Measurements from ENCODE around the gene KRTAP1-3. TPM values are rescaled to one million over a fixed set of nuclear protein-coding genes. Genes with fewer than 3 reads are reported as not detected.
"Not testable (repeated sequence)": the region's sequence is repeated elsewhere in the genome, so short reads cannot be mapped to it uniquely, and the experiment has no call there.

The KRTAP1-3 gene
- total and polyA plus RNA-seq, 3 donors from 2014 or later: not detected

- DNase-seq: no peak
- intact Hi-C loops (cut with DNase I; ENCODE audit: low total_unique reads): no loop called here
- Histone ChIP-seq H3K4me3 (no peak overlapping the region), H3K4me1 (no peaks in the 10 kb centered on the region), H3K27ac (no peak overlapping the region), H3K36me3 (ENCODE audit: low read depth, missing control alignments) (no peaks in the 10 kb centered on the region), H3K27me3 (no peaks in the 10 kb centered on the region), H3K9me3 (no peaks in the 10 kb centered on the region)
- TF ChIP-seq CTCF (IDR thresholded peaks at IDR 0.05) (no peak), POLR2A (IDR thresholded peaks at IDR 0.05) (no peak)
- WGBS, 2 donors: 53 to 71% methylated on average over 2 of the region's 2 CpGs
Observed at GRCh38 chr17:41049110-41049509, 14.4 kb upstream of the KRTAP1-3 start.

- no peak overlapping the region for H3K4me3 ChIP-seq
- no peaks in the 10 kb centered on the region for H3K27me3 ChIP-seq
- no peaks in the 10 kb centered on the region for H3K9me3 ChIP-seq
- TF ChIP-seq CTCF (IDR thresholded peaks at IDR 0.05) (no peak), POLR2A (IDR thresholded peaks at IDR 0.05) (no peak)
- no peak for DNase-seq
- H3K4me1 ChIP-seq: no peaks in the 10 kb centered on the region
- intact Hi-C loops (cut with DNase I; ENCODE audit: low total_unique reads): no loop called here
- no peak overlapping the region for H3K27ac ChIP-seq
- no peaks in the 10 kb centered on the region for H3K36me3 ChIP-seq (ENCODE audit: low read depth, missing control alignments)
- WGBS, 2 donors: 60 to 66% methylated on average over 7 of the region's 7 CpGs
Observed at GRCh38 chr17:41048441-41048840, 13.8 kb upstream of the KRTAP1-3 start.

GRCh38 chr17:41046735-41047465, 12.2 kb upstream of the KRTAP1-3 start, which contains the start of gene KRTAP2-1:
TSS of gene KRTAP2-1 (minus strand) at chr17:41047316. CDS start at chr17:41047267, 49 bp downstream.
- H3K4me1 ChIP-seq; H3K27ac ChIP-seq; H3K36me3 ChIP-seq (ENCODE audit: low read depth, missing control alignments); H3K27me3 ChIP-seq; H3K4me3 ChIP-seq; H3K9me3 ChIP-seq; intact Hi-C loops (cut with DNase I; ENCODE audit: low total_unique reads); DNase-seq: not testable (repeated sequence)
- 41 to 63% methylated on average over 7 to 11 of the region's 33 CpGs for WGBS, 2 donors

GRCh38 chr17:41042953-41043352, 8.3 kb upstream of the KRTAP1-3 start:
- no peaks in the 10 kb centered on the region for H3K27me3 ChIP-seq
- intact Hi-C loops (cut with DNase I; ENCODE audit: low total_unique reads): no loop called here
- TF ChIP-seq POLR2A (IDR thresholded peaks at IDR 0.05) (no peak), CTCF (IDR thresholded peaks at IDR 0.05) (no peak)
- no peak overlapping the region for H3K4me3 ChIP-seq
- DNase-seq: no peak
- H3K27ac ChIP-seq: no peak overlapping the region
- no peaks in the 10 kb centered on the region for H3K9me3 ChIP-seq
- no peaks in the 10 kb centered on the region for H3K36me3 ChIP-seq (ENCODE audit: low read depth, missing control alignments)
- WGBS, 2 donors: 100% methylated on average over 1 of the region's 1 CpG
- no peaks in the 10 kb centered on the region for H3K4me1 ChIP-seq

GRCh38 chr17:41040783-41041571, 6.3 kb upstream of the KRTAP1-3 start, which contains the start of gene KRTAP1-1:
TSS of gene KRTAP1-1 (minus strand) at chr17:41041450. CDS start at chr17:41041397, 53 bp downstream.
- 63 to 85% methylated on average over 2 to 11 of the region's 14 CpGs for WGBS, 2 donors
- H3K4me3 ChIP-seq; H3K27me3 ChIP-seq; H3K9me3 ChIP-seq; H3K4me1 ChIP-seq; H3K36me3 ChIP-seq (ENCODE audit: low read depth, missing control alignments); H3K27ac ChIP-seq; DNase-seq; intact Hi-C loops (cut with DNase I; ENCODE audit: low total_unique reads): not testable (repeated sequence)
